Ramos (cell line): Measurements from ENCODE around the gene ABHD1.

Experiments used
- in situ Hi-C: fragments of 300-500 bp; cut with MboI; formaldehyde crosslinking; loops from one replicate; pipeline ENCODE4 v1.14.3; 2022; ENCODE audit warnings: low sequenced_read_pairs; ENCODE audit not compliant: unreplicated experiment

ABHD1 gene

GRCh38 chr2:27086090-27086723, 37.4 kb upstream of the ABHD1 start:
- in situ Hi-C loops, result loop anchor here (10.0 kb wide), 1 partner anchor 121 kb away; no protein-coding TSS in a partner anchor

DNA sequence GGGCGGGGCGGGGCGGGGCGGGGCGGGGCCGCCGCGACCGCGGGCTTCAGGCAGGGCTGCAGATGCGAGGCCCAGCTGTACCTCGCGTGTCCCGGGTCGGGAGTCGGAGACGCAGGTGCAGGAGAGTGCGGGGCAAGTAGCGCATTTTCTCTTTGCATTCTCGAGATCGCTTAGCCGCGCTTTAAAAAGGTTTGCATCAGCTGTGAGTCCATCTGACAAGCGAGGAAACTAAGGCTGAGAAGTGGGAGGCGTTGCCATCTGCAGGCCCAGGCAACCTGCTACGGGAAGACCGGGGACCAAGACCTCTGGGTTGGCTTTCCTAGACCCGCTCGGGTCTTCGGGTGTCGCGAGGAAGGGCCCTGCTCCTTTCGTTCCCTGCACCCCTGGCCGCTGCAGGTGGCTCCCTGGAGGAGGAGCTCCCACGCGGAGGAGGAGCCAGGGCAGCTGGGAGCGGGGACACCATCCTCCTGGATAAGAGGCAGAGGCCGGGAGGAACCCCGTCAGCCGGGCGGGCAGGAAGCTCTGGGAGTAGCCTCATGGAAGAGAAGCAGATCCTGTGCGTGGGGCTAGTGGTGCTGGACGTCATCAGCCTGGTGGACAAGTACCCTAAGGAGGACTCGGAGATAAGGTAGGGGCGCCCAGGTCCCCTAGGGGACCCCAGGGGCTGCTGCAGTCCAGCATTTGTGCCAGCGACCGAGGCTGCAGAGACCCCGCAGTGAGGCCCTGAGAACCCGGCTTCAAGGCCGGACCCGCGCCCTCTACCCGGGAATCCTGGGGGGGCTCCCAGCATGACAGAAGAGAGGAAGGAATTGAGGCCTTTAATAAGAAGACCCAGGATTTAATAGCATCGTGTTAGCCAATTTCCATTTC, 36.7 kb upstream of the ABHD1 start, which contains the start of gene KHK:
Gene KHK, plus strand, starts transcription at position 49 of the 870 bp plus-strand sequence. Its CDS starts 488 bp downstream, at position 537.
- in situ Hi-C loops, result loop anchor here (10.0 kb wide), 1 partner anchor 122 kb away; no protein-coding TSS in a partner anchor

GRCh38 chr2:27087823-27088410, 35.7 kb upstream of the ABHD1 start:
- in situ Hi-C loops, result loop anchor here (10.0 kb wide), 1 partner anchor 123 kb away; no protein-coding TSS in a partner anchor

GRCh38 chr2:27088634-27089033, 35.0 kb upstream of the ABHD1 start:
- in situ Hi-C loops, result loop anchor here (10.0 kb wide), 1 partner anchor 124 kb away; no protein-coding TSS in a partner anchor

DNA sequence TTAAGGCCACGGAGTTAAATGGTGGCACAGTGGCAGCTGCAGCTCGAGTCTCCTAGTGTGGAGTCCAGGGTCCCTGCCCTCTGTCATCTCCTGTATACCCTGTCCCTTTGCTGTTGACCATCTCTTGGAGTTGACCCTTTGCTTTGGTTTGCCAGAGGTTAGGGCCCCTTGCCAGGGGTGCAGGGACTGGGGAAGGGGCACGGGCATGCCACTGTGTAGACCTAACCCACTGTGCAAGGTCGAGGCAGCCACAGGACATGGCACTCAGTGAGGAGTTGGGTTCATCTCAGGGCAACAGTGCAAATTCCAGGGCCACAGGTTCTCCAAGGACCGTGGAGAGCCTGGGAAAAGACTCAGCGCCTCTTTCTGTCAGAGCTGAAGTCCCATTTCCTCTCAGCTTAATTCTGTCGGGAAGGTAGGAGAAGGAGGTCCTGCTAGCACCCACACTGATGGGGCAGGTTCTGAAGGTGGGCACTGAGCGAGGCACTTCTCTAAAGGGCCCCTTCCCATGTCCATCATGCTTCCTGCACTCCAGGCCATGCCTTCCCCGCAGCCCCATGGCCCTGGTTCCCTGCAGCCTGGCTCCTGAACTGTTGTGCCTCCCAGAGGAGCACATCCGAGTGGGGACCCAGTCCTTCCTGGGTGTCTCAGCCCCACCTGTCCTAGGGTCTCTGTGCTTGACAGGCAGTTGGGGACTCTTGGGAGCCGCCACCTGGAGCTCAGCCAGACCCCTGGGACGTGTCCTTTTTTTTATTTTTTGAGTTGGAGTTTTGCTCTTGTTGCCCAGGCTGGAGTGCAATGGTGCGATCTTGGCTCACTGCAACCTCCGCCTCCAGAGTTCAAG, 34.3 kb upstream of the ABHD1 start:
- in situ Hi-C loops, result loop anchor here (10.0 kb wide), 1 partner anchor 125 kb away; no protein-coding TSS in a partner anchor

- in situ Hi-C loops, result no loop called here
These were observed 31.6 kb upstream of the ABHD1 start for GRCh38 chr2:27091746-27092695.

GRCh38 chr2:27092696-27093429, 30.8 kb upstream of the ABHD1 start:
- in situ Hi-C loops, result no loop called here

- in situ Hi-C loops, result no loop called here
These were observed 29.9 kb upstream of the ABHD1 start for GRCh38 chr2:27093430-27094352.

GRCh38 chr2:27094353-27094984, 29.1 kb upstream of the ABHD1 start:
- in situ Hi-C loops, result no loop called here

- in situ Hi-C loops, result no loop called here
These were observed 28.2 kb upstream of the ABHD1 start for GRCh38 chr2:27095427-27095744.

GRCh38 chr2:27095745-27096651, 27.6 kb upstream of the ABHD1 start:
- in situ Hi-C loops, result no loop called here

- in situ Hi-C loops, result no loop called here
These were observed 26.8 kb upstream of the ABHD1 start for GRCh38 chr2:27096748-27097297.

DNA sequence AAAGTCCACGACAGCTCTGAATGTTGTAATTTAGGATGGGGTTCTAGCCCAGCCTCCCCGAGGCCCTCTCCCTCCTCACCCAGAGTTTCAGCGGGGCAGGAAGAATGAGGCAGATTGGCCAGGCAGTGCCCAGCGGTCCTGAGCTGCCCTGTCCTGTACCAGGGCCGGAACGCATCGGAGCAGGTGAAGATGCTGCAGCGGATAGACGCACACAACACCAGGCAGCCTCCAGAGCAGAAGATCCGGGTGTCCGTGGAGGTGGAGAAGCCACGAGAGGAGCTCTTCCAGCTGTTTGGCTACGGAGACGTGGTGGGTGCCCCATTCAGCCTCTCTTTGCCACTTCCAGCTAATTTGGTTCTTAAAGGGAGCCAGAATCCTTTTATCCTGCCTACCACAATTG, 26.3 kb upstream of the ABHD1 start:
- in situ Hi-C loops, result no loop called here

GRCh38 chr2:27099334-27099955, 24.2 kb upstream of the ABHD1 start:
- in situ Hi-C loops, result no loop called here

- in situ Hi-C loops, result loop anchor here (5.0 kb wide), 1 partner anchor 182 kb away; the partner anchor contains the start of gene TRIM54
These were observed 23.6 kb upstream of the ABHD1 start for GRCh38 chr2:27100036-27100435.
